Mammary epithelial cell (primary cell): ENCODE measurements around the gene CERS1.

Experiments
- EZH2 ChIP-seq: IDR thresholded peaks from 2 replicates; pipeline ENCODE4 v1.6.1; 2012; ENCODE audit warnings: low read length, inconsistent platforms, borderline replicate concordance
- TF ChIP-seq, protein P1 (sequence below), 2 donors: IDR thresholded peaks in 1 of 2; conservative IDR thresholded peaks in 1 of 2; 2 replicates each; pipeline ENCODE4 v1.5.1; 2011 to 2012; ENCODE audit warnings: inconsistent platforms in 2 of 2, low read length in 2 of 2, mild to moderate bottlenecking in 2 of 2, control low read depth in 1 of 2, low read depth in 1 of 2; ENCODE audit not compliant: insufficient read depth in 1 of 2; ENCODE audit errors: extremely low read depth in 1 of 2

DNA sequence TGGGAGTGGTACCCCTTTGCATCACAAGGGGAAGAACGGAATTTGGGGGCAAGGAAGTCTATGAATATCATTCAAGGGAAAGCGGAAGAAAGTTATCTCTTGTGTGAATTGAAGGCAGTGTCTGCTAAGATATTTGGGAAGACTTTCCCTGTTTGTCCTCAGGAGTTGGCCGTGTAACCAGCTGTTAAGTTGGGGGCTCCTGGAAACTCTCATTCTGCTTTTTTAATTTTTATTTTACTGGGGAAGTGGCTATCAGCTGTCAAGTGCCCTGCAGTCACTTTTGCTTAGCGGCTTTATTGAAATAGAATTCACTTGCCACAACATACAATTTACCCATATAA lies 61.3 kb downstream of the CERS1 start:
- TF ChIP-seq, protein P1, sequence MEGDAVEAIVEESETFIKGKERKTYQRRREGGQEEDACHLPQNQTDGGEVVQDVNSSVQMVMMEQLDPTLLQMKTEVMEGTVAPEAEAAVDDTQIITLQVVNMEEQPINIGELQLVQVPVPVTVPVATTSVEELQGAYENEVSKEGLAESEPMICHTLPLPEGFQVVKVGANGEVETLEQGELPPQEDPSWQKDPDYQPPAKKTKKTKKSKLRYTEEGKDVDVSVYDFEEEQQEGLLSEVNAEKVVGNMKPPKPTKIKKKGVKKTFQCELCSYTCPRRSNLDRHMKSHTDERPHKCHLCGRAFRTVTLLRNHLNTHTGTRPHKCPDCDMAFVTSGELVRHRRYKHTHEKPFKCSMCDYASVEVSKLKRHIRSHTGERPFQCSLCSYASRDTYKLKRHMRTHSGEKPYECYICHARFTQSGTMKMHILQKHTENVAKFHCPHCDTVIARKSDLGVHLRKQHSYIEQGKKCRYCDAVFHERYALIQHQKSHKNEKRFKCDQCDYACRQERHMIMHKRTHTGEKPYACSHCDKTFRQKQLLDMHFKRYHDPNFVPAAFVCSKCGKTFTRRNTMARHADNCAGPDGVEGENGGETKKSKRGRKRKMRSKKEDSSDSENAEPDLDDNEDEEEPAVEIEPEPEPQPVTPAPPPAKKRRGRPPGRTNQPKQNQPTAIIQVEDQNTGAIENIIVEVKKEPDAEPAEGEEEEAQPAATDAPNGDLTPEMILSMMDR (conservative IDR thresholded peaks at IDR 0.05 in 1 of 2, IDR thresholded peaks at IDR 0.05 in 1 of 2; ENCODE audit: extremely low read depth in 1 of 2, insufficient read depth in 1 of 2, low read depth in 1 of 2, low read length in 2 of 2), result no peak
- TF ChIP-seq EZH2, result no peak
